Pancreas (tissue), 10 donors: ENCODE measurements around the gene RALGAPB. TPM values are rescaled to one million over a fixed set of nuclear protein-coding genes. Genes with fewer than 3 reads are reported as not detected.

Experiments
- ATAC-seq, 4 donors: fragments of 200-7000 bp; cut with Tn5 transposase; one replicate each; pipeline versions ENCODE4 v1.8.0 to v1.9.1; 2020; ENCODE audit warnings: mild to moderate bottlenecking in 4 of 4, moderate library complexity in 4 of 4
- DNase-seq, 6 donors: peaks; one replicate each; pipeline ENCODE4 v3.0.0-alpha.2; 2020
- FAIRE-seq: peaks from 2 replicates; lab custom pipeline; 2012; peaks lifted over from hg19 to GRCh38; lab: Jason Lieb, UNC
- H3K27ac ChIP-seq, 4 donors: fragments of 200-600 bp; sonication (generic); 1 replicate in 3 of 4; 2 replicates in 1 of 4; pipeline versions ENCODE4 v1.5.0 to v1.8.0; 2020
- H3K27me3 ChIP-seq, 4 donors: fragments of 200-600 bp; one replicate each; pipeline ENCODE4 v1.8.0; 2021
- H3K36me3 ChIP-seq, 3 donors: fragments of 200-600 bp; sonication (generic) in 1 of 3; one replicate each; pipeline versions ENCODE4 v1.5.0 to v1.8.0; 2020 to 2021
- H3K4me1 ChIP-seq, 3 donors: fragments of 200-600 bp; one replicate each; pipeline ENCODE4 v1.8.0; 2021
- H3K4me3 ChIP-seq, 4 donors: fragments of 200-600 bp; sonication (generic) in 2 of 4; one replicate each; pipeline versions ENCODE4 v1.5.0 to v1.8.0; 2020 to 2021
- H3K9me3 ChIP-seq, 4 donors: fragments of 200-600 bp; one replicate each; pipeline ENCODE4 v1.8.0; 2021
- WGBS, 2 donors: extraction: QIAGEN DNeasy Blood & Tissue Kit; methylation state at CpG; one replicate each; pipeline ENCODE4 v1.1.7; 2013; 5-methylcytosine and 5-hydroxymethylcytosine counted together
- intact Hi-C, 3 donors: fragments of 100-400 bp; cut with DNase I; formaldehyde crosslinking; loops; one replicate each; pipeline versions ENCODE4 v1.11.1 to v1.14.2; 2022
- polyA plus RNA-seq, 2 donors: library from polyadenylated mRNA; stranded (reverse); fragments of 200-250 nt; gene quantifications; one replicate each; pipeline ENCODE4 v1.2.3, GENCODE V29; 2013
- total RNA-seq, 6 donors: library from RNA; stranded (reverse); fragmentation: NEBNext Ultra II Directional in 4 of 6; extraction: Animal tissue kit (Norgen Biotek cat#: 25700) in 4 of 6; gene quantifications; one replicate each; pipeline versions ENCODE4 v1.2.1 to v1.2.4, GENCODE V29; 2021 to 2023
- TF ChIP-seq, protein P1 (sequence below), 4 donors: fragments of 200-600 bp; sonication (generic) in 3 of 4; IDR thresholded peaks; one replicate each; pipeline versions ENCODE4 v1.5.0 to v1.8.0; 2021; ENCODE audit warnings: antibody characterized with exemption in 4 of 4
- donor health status: healthy with polysubstance abuse.
- donor health status: DM: no; HTN: no; CAD: no; lungs with moderate emphysema.
- donor health status: DM: no; HTN: no; CAD: no.
- donor health status: control.
- donor health status: control.
- donor health status: Bipolar disorder and iron deficiency.
- donor health status: DM: yes; HTN: yes; CAD: no.
- donor health status: DM: no; HTN: no; CAD: no.
- donor health status: DM: no; HTN: no; CAD: no.
- donor health status: DM: yes; HTN: yes; CAD: no.

The RALGAPB gene
- total and polyA plus RNA-seq, 8 donors = 6.5 to 19.0 (median 11.3) TPM

DNA sequence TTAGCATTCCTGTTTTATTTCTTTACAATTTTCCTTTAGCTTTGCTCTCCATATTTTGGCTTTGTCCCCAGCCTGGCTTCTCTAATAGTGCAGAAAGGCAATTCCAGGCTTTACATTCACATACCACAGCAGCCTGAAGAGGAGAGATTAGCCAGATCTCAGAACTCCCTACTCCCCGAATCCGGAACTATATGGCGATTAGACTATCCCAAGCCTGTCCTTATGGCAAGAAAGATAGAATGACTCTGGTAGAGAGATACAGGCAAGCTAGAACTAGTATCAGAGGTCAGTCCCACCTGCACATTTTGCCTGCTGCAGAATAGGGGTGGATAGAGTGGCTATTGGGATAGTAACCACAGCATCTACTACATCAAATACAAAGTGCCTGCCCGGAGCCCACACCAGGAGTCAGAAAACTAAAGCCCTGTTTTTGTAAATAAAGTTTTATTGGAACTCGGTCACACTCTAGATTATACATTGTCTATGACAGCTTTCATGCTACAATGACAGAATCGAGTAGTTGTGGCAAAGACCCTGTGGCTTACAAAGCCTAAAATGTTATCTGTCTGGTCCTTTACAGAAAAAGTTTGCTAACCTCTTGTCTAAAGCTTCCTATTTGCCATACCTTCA is 91.3 kb downstream of the RALGAPB start:
- no peak for ATAC-seq
- no peak for FAIRE-seq
- Histone ChIP-seq H3K4me3 (no peak overlapping the region), H3K36me3 (peaks cover 0 to 34% (median 4%) of the 10 kb centered on the region in 3 donors), H3K4me1 (no peaks in the 10 kb centered on the region), H3K27ac (no peak overlapping the region), H3K27me3 (no peaks in the 10 kb centered on the region), H3K9me3 (no peaks in the 10 kb centered on the region)
- no peak for DNase-seq
- intact Hi-C loops = no loop called here
- TF ChIP-seq, protein P1, sequence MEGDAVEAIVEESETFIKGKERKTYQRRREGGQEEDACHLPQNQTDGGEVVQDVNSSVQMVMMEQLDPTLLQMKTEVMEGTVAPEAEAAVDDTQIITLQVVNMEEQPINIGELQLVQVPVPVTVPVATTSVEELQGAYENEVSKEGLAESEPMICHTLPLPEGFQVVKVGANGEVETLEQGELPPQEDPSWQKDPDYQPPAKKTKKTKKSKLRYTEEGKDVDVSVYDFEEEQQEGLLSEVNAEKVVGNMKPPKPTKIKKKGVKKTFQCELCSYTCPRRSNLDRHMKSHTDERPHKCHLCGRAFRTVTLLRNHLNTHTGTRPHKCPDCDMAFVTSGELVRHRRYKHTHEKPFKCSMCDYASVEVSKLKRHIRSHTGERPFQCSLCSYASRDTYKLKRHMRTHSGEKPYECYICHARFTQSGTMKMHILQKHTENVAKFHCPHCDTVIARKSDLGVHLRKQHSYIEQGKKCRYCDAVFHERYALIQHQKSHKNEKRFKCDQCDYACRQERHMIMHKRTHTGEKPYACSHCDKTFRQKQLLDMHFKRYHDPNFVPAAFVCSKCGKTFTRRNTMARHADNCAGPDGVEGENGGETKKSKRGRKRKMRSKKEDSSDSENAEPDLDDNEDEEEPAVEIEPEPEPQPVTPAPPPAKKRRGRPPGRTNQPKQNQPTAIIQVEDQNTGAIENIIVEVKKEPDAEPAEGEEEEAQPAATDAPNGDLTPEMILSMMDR (IDR thresholded peaks at IDR 0.05) = no peak
- WGBS, 2 donors = 95% methylated on average over 6 of the region's 6 CpGs

DNA sequence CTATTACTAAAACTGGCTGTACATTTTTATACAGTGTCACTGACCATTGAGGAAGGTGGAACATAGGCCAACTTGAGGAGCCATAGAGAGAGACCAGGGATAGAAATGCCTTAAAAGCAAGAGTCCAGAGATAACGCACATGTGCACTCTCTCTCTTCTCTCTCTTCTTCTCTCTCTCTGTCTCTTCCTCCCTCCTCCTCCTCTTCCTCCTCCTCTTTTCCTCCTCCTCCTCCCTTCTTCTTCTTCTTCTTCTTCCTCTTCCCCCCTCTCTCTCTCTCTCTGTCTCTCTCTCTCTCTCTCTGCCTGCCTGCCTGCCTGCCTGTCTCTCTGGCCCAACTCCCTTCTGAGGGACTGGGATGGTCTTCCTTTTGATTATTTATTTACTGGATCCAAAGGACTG is 92.0 kb downstream of the RALGAPB start:
- TF ChIP-seq, protein P1 (IDR thresholded peaks at IDR 0.05) = no peak
- FAIRE-seq = no peak

DNA sequence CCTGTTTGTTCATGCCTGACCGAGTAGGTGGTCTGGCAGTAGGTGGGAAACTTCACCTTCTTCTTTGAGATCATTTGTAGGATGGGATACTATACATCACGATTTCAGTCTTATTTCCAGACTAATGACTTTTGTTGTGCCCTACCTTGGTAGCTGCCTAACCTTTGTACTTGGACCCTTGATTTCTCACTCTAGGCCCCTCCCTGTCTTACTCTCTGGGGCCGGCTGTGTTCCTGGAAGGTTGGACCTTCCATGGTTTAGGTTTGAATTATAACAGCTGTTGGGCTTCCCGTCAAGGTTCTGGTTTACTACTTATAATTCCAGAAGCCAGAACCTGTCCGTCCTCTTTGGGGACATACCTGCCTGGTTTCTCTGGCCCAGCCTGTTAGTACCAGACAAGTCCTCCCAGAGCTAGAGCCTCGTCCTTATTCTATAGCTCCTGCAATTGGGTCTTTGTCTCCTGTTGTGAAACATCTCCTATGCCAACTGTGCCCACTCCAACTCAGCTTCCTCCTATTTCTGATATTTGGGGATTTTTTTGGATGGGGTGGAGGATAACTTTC is 93.5 kb downstream of the RALGAPB start:
- ATAC-seq (no peak), FAIRE-seq (no peak), DNase-seq (no peak)
- TF ChIP-seq, protein P1 (IDR thresholded peaks at IDR 0.05) = no peak
- WGBS, 2 donors = 73% methylated on average over 6 of the region's 6 CpGs
- no peak overlapping the region for H3K27ac ChIP-seq
- no peak overlapping the region for H3K4me3 ChIP-seq
- no peaks in the 10 kb centered on the region for H3K9me3 ChIP-seq
- no peaks in the 10 kb centered on the region for H3K27me3 ChIP-seq
- H3K36me3 ChIP-seq = peaks cover 0 to 40% (median 0%) of the 10 kb centered on the region in 3 donors
- intact Hi-C loops = no loop called here
- H3K4me1 ChIP-seq = no peaks in the 10 kb centered on the region

More for the DNA sequence above, 92.0 kb downstream of the RALGAPB start:
- no peaks in the 10 kb centered on the region for H3K4me1 ChIP-seq
- H3K36me3 ChIP-seq = peaks cover 0 to 30% (median 4%) of the 10 kb centered on the region in 3 donors
- intact Hi-C loops = no loop called here
- no peak overlapping the region for H3K27ac ChIP-seq
- no peak for ATAC-seq
- H3K4me3 ChIP-seq = no peak overlapping the region
- H3K27me3 ChIP-seq = no peaks in the 10 kb centered on the region
- H3K9me3 ChIP-seq = no peaks in the 10 kb centered on the region
- WGBS, 2 donors = 95 to 100% methylated on average over 1 of the region's 1 CpG
- no peak for DNase-seq

DNA sequence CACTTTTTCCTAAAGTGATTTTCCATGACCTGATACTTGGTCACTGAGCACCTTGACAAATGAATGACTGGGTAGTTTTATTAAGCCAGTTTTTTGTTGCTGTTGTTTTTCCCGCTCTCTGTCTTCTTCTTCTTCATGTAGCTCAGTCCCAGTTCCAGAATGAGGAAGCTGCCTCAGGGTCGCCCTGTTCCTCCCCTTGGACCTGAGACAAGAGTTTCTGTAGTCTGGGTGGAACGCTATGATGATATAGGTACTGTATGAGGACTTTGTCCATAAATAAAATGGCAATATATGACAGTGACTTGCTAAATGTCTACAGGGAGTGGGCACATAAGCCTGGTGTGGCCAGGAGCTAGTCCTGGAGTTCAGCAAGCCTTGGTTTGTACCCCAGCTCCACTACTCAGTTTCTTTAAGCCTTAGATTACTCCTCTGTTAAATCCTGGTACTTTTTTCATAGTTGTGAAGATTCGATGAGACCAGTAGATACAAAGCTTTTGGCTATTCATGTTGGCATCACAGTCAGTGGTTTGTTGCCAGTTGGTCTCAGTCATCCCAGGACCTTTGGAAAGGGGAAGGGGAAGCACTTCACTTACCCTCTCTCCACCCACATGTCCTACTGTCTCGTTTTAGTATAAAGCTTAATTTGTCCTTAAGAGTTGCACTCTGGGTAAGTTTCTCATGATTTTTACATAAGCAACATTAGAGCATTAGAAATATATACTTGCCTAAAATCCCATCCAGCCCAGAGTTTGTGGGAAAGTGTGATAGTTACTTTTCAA is 97.3 kb downstream of the RALGAPB start:
- WGBS, 2 donors = 71 to 72% methylated on average over 5 of the region's 5 CpGs
- H3K27me3 ChIP-seq = no peaks in the 10 kb centered on the region
- no peak overlapping the region for H3K4me3 ChIP-seq
- no peaks in the 10 kb centered on the region for H3K9me3 ChIP-seq
- no peak overlapping the region for H3K27ac ChIP-seq
- FAIRE-seq = no peak
- ATAC-seq = no peak
- intact Hi-C loops = no loop called here
- TF ChIP-seq, protein P1 (IDR thresholded peaks at IDR 0.05) = no peak
- no peak for DNase-seq
- no peaks in the 10 kb centered on the region for H3K4me1 ChIP-seq
- peaks cover 0 to 49% (median 5%) of the 10 kb centered on the region in 3 donors for H3K36me3 ChIP-seq
